ENCODE measurements around the gene DDX59.

The DDX59 gene

GRCh38 chr1:200629876-200630514 lies 39.7 kb downstream of the DDX59 start:
- H3K4me3 ChIP-seq (ENCODE audit: low read length), result no peak overlapping the region
- TF ChIP-seq CTCF (conservative IDR thresholded peaks at IDR 0.05; ENCODE audit: low read depth, low read length), result no peak
- no peak for DNase-seq (ENCODE audit: low read depth)

DNA sequence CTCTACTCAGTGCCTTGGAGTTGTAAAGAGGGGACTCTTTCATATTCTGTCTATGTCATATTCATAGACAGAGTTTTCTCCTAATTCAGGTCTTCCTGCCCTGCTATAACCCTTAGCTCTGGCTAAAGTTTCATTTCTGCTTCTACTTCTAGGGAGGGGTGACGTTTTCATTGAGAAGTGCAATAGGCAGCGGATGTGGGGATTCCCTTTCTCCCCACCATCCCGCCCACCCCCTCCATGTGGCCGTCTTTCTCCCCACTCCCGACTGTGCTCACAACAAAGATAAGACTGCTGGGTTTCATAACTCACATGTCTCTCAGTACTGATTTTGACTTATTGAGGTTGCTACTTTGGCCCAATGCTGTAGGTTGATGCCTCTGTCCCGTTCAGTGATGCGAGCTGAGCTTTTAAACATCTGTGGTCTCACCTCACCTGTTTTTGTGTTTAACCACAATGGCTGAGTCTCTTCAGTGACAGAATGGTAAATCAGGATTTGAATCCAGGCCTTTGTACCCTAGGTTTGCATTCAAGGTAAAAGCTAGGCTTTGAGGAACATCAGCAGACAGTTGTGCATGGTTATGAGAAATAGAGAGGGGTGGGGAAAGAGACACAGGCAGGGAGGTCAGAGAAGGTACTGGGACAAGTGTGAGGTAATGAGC lies 41.4 kb downstream of the DDX59 start:
- TF ChIP-seq CTCF (conservative IDR thresholded peaks at IDR 0.05; ENCODE audit: low read depth, low read length), result no peak
- no peak for DNase-seq (ENCODE audit: low read depth)
- H3K4me3 ChIP-seq (ENCODE audit: low read length), result no peak overlapping the region

DNA sequence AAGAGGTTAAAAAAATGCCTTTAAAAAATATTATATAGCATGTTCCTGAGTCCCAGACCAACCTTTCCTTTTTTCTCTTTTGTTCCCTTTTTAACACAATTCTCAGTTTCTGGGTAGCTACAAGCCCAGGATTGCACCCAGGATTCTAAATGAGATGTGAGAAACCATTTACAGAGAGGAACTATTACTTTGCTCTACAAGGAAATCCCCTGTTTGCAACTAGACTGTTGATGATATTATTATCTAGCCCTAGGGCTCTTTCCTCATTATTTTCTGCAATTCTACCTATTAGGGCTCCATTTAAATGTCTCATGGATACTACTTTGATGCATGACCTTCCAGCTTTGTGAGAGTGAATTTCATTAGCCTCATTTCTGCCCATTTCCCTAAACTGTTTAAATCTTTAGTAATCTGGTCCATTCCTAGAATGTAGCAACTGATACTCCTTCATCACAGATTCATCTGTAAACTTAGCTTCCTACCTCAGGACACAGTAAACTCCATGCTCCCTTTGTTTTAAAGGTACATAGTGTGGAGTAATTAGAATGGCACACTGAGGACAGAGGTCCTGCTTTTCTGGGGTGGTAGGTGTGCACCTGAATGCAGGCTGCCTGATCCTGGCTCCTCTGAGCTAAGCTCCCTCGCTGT lies 42.0 kb downstream of the DDX59 start:
- no peak for TF ChIP-seq CTCF (conservative IDR thresholded peaks at IDR 0.05; ENCODE audit: low read depth, low read length)
- H3K4me3 ChIP-seq (ENCODE audit: low read length), result no peak overlapping the region
- no peak for DNase-seq (ENCODE audit: low read depth)

DNA sequence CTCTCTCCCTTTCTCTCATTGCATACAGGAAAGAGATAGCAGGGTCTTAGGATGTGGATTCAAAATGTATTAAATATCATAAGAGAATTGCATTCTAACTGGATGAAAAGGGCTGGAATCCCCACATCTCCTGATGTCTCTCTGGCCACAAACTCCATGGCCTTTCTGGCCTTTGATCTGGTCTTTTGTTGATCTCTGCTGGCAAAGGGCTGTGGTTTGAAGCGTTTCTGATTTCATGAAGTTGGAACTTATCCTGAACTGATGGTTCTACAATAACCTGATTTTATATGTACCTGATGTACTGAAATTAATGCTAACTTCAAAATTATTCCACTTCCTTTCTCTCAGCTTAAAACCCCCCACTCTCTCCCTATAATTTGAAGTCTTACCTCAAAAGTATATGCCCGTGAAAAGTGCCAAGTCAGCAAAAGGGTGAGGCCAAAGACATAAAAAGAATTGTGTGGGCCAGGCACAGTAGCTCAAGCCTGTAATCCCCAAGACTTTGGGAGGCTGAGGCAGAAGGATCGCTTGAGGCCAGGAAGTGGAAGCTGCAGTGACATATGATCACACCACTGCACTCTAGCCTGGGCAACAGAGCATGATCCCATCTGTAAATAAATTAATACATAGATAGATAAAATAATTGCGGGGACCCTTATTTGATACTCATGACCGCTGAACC lies 42.7 kb downstream of the DDX59 start:
- DNase-seq (ENCODE audit: low read depth), result no peak
- TF ChIP-seq CTCF (conservative IDR thresholded peaks at IDR 0.05; ENCODE audit: low read depth, low read length), result no peak

DNA sequence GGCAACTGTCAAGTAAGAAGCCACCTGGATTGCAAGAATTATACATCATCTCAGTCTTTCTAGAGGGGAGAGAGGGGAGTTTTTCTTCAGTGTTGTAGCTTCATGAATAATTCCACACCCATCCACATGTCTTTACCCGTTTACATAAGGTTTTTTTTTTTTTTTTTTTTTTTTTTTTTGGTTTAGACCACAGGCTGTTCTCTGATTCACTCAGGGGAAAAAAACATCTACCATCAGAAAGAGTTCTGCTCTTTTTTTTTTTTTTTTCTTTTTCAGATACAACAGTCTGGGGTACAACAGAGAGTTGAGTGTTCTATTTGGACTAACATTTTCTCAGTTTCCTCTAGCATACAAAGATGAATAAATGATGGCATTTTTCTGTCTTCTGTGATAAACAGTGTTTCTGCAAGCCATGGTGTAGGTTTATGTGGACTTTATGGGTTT lies 44.3 kb downstream of the DDX59 start:
- TF ChIP-seq CTCF (conservative IDR thresholded peaks at IDR 0.05; ENCODE audit: low read depth, low read length), result no peak
- no peak for DNase-seq (ENCODE audit: low read depth)
- H3K4me3 ChIP-seq (ENCODE audit: low read length), result no peak overlapping the region

More for the DNA sequence above, 42.7 kb downstream of the DDX59 start:
- no peak overlapping the region for H3K4me3 ChIP-seq (ENCODE audit: low read length)

DNA sequence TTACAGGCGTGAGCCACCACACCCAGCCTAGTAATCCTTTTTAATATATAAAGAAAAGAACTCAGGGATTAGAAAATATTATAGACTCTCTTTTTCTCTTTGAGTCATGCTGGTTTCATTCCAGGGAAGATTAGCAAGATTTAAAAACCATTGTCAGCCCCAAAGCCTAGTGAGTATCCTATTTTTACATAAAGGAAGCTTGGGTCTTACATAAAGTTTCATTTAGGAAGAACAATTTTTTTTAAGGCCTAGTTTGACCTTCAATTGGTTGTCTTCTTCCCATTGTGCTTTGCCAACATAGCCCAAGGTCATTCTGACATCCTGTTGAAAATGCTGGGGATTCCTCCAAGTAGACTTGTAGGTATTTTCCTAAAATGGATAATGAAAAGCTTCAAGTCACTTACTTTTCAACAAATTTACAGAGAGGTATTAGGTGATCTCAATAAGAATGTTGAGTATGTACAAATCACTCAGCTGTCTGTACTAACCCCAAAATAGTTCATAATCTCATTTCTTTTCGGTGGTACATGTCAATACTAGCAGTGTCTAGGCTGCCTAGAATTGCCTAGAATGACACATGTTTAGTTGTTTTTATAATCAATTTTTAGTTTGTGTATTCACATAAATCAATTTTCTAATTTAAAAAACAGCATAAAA lies 44.9 kb downstream of the DDX59 start:
- TF ChIP-seq CTCF (conservative IDR thresholded peaks at IDR 0.05; ENCODE audit: low read depth, low read length), result no peak
- DNase-seq (ENCODE audit: low read depth), result no peak
- no peak overlapping the region for H3K4me3 ChIP-seq (ENCODE audit: low read length)

Data from retinal pigment epithelial cell (primary cell).